ENCODE results near the gene GNAL.

The GNAL gene

DNA sequence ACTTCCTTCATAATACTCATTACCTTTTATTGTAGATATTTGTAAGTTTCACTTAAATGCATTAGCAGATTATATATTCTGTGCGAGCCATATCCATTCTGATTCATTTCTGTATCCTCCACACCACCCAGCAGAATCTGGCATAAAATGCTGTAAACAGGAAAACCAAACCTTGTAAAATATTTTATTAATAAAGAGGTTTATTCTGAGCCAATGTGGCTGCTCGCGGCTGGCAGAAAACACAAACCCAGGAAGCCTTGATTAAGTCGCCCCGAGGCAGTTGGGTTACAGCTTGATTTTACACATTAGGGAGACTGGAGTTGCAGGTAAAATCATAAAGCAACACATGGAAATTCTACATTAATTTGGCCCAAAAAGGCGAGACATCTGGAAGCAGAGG lies 40.5 kb downstream of the GNAL start:
- DNase-seq, result no peak

DNA sequence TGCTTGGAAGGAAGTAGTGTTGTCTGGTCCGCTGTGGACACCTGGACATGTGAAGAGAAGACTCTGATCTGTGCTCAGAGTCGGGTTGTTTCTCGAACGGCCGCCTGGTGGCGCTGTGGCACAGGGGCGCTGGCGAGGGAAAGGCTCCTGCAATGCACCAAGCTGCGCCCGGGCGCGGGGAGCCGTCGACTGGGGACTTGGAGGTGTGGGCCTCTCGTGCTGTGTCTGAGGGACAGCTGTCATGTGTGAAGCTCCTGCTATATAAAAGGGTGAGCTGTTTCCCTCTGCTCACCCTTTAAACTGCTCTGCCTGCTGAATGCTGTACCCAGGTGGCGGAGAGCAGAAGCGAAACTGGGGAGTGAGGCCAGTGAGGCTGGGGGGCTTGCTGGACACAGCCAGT lies 44.0 kb downstream of the GNAL start:
- peak; percentile 28 for DNase-seq

DNA sequence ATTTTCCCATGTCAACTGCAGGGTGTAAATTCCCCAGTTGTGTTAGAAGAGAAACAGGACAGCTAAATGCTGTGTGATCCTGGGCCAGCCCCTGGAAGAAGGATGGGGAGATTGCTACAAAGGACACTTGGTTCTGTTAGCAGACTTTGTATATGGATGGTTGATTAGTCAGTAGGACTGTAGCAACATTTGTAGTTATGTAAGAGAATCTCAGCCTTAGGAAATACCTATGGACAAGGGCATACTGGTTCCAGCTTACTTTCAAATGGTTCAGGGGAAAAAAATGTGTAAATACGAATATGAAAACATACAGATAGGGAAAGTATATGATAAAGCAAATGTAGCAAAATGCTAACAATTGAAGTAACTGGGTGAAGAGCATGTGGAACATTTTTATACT lies 47.6 kb downstream of the GNAL start:
- no peak for DNase-seq

DNA sequence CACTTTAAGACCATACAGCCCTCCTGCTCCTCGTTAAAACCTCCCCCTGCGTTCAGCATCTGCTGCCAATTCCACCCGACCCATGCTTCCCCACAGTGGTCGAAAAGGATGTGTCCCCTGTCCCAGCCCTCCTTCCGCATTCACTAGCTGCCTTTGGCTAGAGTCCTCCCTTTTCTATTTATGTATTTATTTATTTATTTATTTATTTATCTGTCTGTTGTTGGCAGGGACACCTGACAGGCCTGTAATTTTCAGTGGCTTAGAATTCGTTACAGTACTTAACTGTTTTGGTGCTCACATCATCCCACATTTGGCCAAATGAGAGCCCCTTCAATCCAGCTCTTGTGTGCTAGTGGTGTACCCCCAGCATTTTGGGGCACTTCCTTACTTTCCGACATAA lies 50.8 kb downstream of the GNAL start:
- no peak for DNase-seq

DNA sequence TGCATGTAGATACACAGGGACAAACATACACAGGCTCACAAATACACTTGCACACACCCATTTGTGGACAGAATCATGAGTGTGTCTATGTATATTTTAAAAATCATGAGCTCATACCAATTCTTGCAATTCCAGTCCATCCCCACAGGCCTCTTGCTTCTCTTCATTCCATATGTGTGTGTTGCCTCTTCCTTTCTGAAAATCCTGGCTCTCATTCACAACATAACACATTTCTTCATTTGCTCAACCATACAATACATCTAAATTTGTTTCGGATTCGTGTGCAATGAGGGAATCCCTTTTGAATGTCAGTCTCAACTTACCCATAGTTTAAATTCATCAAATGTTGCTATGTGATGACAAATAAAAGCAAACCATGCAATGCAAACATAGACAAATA lies 51.4 kb downstream of the GNAL start:
- DNase-seq, result no peak

DNA sequence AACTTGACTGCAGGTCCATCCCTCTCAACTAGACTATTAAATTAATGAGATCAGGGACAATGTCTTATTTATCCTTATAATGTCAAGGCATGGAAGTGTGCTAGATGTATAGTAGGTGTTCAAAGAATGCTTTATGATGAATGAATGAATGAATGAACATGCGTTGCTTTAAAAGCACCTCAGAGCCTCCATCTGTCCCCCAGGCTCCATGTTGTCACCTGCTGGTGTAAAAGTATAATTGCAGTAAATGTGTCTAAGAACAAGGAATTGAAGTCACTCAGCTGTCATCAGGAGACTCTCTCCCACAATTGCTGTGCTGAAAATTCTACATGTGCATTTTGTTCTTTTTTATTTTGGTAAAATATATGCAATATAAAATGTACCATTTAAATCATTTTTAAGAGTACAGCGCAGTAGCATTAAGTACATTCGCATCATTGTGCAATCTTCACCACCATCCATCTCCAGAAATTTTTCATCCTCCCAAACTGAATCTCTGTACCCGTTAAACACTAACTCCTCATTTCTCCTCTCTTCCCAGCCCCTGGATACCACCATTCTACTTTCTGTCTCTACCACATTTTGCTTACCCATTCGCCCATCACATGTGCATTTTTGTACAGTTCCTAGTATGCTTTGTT lies 52.6 kb downstream of the GNAL start:
- DNase-seq, result no peak

DNA sequence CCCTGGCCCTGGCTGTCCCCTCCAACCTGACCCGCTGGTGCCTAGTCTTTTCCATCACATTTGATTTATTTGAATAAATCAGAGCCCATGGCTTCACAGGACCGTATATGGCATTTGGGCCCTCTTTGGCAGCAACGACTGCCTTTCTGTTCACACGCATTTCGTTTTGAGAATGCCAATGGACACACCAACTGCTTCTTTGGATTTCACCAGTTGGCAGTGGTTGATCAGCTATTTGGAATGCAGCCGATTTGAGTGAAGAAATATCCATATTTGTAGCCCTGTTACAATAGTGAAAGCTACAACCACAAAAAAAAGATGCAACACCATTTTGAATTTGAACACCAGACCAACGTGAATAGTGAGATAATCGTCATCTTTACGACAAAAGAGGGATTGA lies 56.5 kb downstream of the GNAL start:
- DNase-seq, result no peak

DNA sequence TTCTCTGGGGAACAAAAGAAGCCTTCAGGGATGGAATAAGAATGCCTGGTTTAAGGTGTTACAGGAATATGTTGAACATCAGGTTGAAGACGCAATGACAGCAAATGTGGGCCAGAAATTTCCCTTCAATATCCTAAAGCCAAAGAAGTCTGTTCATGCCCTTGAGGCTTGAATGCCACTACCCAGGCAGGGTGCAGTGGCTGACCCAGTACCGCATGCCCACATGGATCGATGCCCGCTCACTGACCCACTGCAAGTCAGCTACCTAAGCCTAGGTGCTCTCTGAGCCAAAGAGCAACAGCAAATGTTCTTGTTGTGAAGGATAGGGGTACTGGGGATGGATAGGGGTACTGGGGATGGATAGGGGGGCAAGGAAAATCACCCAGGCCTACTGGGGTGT lies 58.2 kb downstream of the GNAL start:
- DNase-seq, result no peak

DNA sequence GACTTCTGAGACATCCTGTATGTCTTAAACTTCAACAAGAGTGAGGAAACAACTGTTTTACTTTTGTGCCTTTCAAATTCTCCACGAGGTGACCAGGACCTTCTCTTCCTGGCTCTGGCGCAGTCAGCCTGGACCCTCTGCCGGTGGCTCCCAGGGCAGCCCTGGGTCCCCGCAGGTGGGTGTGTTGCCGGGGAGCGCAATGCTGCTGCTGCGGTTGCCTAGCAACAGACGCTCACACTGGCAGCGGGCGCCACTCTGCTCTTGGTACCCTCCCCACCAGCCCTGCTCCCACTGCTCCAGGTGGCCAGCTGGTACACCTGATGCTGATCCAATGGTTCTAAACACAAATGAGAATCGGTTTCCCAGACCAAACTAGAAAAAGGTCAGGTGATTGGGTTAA lies 58.7 kb downstream of the GNAL start:
- DNase-seq, result no peak

DNA sequence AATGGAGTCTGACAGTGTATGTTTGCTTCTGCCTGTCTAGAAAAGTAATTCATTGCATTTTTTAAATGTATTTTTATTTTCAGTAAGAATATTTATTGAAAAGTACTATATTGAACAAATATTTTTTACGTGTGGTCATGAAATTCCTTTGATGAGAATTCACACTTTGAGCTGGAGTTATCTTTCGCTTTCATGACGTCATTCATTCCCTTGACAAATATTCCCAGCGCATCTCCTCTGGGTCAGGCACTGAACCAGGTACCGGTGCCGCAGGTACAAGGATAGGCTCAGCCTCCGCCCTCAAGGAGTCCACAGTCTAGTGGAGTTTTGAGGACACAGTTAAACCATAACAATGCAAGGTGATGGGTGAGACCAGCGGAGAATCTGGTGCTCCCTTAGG lies 60.2 kb downstream of the GNAL start:
- no peak for DNase-seq

DNA sequence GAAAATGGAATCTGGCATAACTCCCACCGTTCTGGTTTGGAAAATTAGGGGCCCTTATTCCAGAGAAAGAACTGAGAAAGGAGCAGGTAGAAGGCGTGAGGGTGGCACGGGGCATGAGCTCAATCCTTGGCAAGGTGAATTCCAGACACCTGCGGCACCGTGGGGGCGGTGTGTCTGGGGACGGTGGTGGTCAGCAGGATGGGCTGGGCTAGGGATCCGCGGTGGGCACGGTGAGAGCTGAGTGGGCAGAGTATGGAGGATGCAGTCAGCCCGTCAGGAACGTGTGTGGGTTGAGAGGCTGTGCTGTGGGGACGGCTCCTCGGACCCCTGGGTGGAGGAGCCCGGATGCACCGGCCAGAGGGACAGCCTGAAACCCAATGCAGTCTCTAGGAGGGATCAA lies 61.1 kb downstream of the GNAL start:
- DNase-seq, result no peak

DNA sequence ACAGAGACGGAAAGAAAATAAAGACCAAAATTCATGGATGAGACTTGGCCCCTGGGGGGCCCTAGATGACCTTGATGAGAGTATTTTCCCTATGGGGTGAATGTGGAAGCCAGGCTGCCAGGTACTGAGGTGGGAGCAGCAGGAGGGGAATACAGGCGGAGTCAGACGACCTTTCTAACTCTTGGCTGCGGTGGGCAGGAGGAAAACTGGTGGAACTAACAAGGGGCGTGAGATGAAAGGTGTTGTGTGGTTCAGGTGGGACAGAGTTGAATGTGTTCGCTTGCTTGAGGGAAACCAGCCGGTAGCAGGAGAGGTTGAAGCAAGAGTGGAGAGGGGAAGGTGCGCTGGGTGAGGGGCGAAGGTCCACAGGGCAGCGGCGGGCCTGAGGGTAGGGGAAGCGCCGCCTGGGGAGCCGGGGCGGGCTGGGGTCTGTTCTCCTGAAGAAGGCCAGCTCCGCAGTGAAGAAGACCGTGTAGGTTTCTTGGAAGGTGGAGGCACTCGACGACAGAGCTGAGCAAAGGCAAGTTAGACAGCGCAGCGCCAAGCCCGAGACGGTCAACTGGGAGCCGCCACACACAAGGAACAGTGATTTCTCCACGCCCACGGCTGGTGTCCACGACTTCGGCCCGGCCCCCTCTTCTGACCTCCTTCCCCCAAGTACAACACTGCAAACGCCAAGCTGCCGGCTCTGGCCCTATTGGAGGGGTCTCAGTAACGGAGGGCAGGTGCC lies 61.7 kb downstream of the GNAL start:
- no peak for DNase-seq

DNA sequence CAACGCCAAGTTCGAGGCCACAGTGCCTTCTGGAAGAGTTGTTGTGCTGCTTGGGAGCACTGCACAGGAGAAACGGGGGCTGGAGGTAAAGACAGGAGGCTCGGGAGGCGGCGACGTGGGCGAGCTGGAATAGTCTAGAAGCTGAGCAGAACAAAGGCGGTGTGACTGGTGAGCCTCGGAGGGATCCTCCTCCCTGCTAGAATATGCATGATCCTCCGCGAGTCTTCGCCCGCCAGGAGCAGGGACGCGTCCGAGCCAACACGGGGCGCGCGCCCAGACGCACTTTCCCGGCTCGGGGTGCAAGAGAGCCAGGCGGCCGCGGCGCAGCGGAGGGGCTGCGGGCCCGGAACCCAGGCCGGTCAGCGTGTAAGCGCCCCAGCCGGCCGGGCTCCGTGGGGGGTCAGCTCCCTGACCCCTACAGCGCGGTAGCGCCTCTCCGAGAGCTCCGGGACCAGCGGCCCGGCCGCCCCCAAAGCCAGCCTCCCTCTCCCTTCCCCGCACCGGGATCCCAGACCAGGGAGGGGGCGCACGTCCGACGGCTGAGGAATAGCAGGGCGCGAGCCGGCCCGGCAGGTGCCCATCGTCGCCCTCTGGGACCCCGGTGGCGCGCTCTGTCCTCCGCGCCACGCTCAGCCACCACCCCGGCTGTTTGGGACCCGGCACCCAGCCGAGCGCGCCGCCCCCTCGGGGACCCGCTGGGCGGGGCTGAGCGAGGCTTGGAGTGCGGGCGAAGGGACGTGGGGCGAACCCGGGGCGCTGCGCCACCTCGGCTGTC lies 62.5 kb downstream of the GNAL start:
- DNase-seq, result no peak

DNA sequence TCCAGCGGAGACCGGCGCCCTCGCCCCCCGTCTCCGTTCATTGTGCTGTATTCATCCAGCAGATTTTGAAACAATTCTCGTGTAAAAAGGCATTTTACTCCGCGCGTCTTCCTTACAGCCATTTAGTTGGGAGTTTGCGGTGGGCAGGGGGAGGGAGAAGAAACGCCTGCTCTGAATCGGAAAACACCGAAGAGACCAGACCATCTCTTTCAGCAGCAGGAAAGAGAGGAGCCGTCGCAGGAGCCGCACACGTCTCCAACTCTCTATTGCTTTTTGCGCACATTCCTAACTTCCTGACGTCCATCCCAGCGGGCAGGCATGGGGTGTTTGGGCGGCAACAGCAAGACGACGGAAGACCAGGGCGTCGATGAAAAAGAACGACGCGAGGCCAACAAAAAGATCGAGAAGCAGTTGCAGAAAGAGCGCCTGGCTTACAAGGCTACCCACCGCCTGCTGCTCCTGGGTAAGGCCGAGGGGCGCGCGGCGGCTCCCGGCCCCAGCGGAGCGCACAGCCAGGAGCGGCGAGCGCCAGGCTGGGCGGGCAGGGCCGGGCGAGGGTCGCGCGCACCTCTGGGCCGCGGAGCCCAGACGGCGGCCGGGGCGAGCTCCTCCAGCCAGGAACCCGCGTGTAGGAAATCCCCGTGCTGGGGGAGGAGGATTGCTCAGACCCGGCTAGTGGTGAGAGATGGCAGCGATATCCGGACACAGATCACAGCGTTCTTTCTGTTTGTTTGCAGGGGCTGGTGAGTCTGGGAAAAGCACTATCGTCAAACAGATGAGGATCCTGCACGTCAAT lies 63.2 kb downstream of the GNAL start:
- DNase-seq, result no peak

DNA sequence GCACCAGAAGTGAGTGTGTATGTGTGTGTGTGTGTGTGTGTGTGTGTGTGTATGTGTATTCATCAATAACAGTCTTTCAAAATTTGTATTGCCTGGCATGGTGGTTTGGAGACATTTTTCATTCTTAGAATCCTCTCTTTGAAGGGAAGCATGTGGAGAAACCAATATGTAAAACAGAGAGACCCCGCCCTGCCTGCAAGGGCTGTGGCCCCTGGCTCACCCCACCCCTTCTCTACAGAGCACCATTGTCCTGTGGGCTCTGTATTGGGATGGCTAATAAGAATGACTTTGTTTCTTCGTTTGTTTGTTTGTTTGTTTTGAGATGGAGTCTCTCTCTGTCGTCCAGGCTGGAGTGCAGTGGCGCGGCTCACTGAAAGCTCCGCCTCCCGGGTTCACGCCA lies 65.9 kb downstream of the GNAL start:
- DNase-seq, result no peak

DNA sequence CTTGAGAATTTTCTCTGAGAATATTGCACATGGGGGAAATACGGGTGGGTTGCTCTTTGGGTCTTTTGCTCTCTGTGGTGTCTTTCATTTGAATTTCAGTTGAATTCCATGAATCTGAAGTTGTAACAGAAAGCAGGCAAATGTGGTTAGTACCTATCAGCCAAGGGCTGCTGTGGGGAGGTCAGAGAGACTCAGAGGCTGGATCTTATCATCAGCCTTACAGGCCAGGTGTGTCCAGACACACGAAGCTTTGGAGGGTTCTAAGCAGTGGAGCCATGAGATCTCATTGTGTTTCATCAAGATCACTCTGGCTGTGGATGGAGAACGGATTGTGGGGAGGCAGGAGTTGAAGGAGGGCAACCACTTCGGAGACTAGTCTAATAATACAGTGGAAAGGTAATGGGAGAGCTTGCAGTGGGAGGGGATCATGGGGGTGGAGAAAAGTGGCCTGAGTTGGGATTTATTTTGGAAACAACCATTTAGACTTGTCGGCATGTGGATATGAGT lies 68.1 kb downstream of the GNAL start:
- DNase-seq, result no peak

DNA sequence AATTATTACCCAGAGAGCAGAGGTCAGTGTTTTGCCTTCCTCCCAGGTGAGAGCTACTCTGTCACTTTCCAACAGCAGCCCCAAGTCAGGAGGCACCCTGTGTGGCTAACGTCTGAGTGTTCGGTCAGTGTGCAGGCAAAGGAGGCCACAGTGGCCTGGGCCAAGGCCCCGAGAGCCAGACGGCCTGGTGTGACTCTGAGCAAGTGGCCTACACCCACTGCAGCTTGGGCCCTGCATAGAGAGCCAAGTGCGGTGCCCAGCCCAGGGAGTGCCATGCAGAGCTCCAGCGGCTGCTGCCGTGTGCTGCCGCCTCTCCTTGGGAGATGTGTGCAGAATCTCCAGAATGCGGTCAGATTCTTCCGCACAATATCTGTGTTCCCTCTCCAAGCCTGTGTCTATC lies 70.4 kb downstream of the GNAL start:
- DNase-seq, result no peak

DNA sequence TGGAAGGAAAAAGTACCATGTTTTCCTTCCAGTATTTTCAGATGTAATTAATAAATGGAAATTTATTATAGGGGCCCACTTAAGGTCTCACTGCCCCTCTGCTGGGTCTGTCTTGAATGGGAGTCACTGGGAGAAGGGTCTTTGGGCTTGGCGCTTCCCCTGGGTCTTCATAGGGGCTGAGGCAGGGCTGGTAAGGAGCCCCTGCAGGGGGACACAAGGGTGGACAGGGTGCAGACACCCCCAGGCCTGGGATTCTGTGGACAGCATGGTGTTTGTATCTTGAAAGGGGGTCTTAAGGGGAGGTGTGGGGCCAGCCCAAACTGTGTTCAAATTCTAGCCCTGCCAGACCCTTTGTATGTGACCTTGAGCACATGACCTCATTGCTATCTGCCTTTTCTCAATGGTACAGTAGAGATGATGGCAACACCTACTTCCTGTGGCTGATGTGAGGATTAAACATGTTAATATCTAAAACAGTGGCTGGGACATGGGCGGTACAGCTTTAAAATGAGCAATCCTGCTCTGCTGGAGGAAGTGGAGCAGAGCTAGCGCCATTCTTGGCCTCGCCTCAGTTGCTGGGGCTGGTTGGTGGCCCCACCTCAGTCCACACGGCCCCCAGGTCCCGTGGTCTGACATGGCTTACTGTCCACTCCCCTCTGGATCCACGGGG lies 71.6 kb downstream of the GNAL start:
- no peak for DNase-seq

DNA sequence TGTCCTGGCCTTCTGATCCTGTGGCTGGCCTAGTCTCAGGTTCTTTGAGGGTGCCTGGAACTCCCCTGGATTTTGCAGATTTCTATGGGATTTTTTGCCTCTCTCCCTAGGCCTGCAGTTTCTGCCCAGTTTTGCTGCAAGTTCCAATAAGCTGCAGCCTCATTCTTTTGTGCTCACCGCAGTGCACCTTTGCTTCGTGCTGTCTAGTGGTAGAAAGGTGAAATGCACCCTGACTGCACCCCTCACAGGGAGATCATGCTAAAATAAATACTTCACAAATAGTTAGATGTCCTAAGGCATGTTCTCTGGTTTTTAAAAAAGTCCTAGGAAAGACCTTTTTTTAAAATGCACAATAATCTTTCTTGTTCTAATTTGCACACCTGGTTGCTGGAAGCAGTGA lies 72.5 kb downstream of the GNAL start:
- no peak for DNase-seq

DNA sequence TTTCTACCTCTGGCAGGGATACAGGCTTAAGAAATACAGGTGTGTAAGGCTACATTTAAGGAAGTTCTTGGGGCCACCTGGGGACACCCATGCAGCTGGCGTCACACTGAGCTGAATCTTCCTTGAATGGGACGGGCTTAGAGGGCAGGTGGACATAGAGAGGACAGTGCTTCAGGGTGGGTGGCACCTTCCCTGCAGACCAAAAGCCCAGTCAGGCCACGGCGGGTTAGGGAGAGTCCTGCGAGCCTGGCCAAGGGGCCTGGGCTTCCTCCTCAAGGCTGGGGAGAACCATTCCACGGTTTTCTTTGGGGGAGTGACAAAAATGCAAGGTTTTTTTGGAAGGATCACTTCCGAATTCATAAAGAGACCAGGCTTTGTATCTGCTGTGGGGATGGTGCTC lies 73.4 kb downstream of the GNAL start:
- no peak for DNase-seq

DNA sequence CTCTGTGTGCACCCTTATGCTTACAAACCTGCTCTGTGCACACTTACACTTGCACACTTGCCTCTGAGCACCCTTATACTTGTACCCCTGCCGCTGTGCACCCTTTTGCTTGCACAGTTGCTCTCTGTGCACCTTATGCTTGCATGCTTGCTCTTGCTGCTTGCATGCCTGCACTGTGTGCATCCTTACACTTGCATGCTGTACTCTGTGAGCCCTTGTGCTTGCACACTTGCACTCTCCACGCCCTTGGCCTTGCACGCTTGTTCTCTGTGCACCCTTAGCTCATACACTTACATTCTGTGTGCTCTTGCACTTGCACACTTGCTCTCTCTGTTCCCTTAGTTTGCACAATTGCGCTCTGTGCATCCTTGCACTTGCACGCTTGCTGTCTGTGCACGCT lies 78.3 kb downstream of the GNAL start:
- DNase-seq, result no peak

DNA sequence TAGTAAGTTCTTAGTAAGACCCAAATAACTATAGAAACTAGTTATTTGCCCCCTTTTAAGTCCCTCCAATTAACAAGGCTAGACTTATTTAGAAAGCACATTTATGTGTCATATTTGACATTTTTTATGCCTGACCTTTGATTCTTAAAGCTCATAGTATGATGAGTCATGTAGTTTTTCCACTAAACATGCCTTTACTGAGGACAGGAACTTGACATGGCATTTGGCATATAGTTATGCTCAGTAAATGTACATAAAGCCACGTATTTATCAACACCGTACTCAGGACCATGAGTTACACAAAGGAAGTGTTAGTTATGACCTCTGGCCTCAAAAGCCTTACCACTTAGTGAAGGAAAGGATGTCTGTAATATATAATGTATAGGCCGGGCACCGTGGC lies 78.9 kb downstream of the GNAL start:
- DNase-seq, result no peak

All from NCI-H2029 treated with DMSO at 0.1 percent for 48 hours (cell line).